GM15510 (cell line): Measurements from ENCODE around the gene PCDH19.

Experiments used
- POLR2A ChIP-seq: IDR thresholded peaks from 3 replicates; pipeline ENCODE4 v1.6.1; 2011; ENCODE audit warnings: borderline replicate concordance; ENCODE audit not compliant: insufficient read length; ENCODE audit errors: extremely low read depth

The PCDH19 gene

GRCh38 chrX:100296183-100296753 is 113.8 kb downstream of the PCDH19 start:
- no peak for TF ChIP-seq POLR2A

GRCh38 chrX:100294965-100295364 is 115.1 kb downstream of the PCDH19 start:
- no peak for TF ChIP-seq POLR2A

- TF ChIP-seq POLR2A = no peak
These were observed 121.0 kb downstream of the PCDH19 start for GRCh38 chrX:100289066-100289558.

- no peak for TF ChIP-seq POLR2A
These were observed 132.8 kb downstream of the PCDH19 start for GRCh38 chrX:100277231-100277630.

GRCh38 chrX:100274916-100275315 is 135.2 kb downstream of the PCDH19 start:
- TF ChIP-seq POLR2A = no peak

GRCh38 chrX:100265179-100265578 is 144.9 kb downstream of the PCDH19 start:
- no peak for TF ChIP-seq POLR2A

GRCh38 chrX:100264200-100264599 is 145.9 kb downstream of the PCDH19 start:
- no peak for TF ChIP-seq POLR2A

GRCh38 chrX:100263650-100264049 is 146.4 kb downstream of the PCDH19 start:
- no peak for TF ChIP-seq POLR2A

- TF ChIP-seq POLR2A = no peak
These were observed 161.1 kb downstream of the PCDH19 start for GRCh38 chrX:100248885-100249493.

- no peak for TF ChIP-seq POLR2A
These were observed 162.2 kb downstream of the PCDH19 start for GRCh38 chrX:100247826-100248225.

GRCh38 chrX:100244681-100245080 is 165.4 kb downstream of the PCDH19 start:
- TF ChIP-seq POLR2A = no peak
